HL-60 (cell line): ENCODE data around the gene RELN.

Experiments used
- DNase-seq, 2 experiments: peaks; one replicate each; pipeline ENCODE4 v3.0.0-alpha.2; 2010 to 2020; ENCODE audit warnings: low read depth in 1 of 2, low spot score in 1 of 2
- H3K27ac ChIP-seq: fragments of 250-450 bp; sonication (Bioruptor Pico); replicated peaks from 2 replicates; pipeline ENCODE4 v1.5.1; 2020; ENCODE audit warnings: mild to moderate bottlenecking, moderate library complexity
- H3K27me3 ChIP-seq: fragments of 250-450 bp; sonication (Bioruptor Pico); 2 replicates; pipeline ENCODE4 v1.5.1; 2021; ENCODE audit warnings: mild to moderate bottlenecking, moderate library complexity; ENCODE audit not compliant: insufficient read depth, poor library complexity, severe bottlenecking
- H3K4me3 ChIP-seq: replicated peaks from 2 replicates; pipeline ENCODE4 v1.5.1; 2011; ENCODE audit warnings: mild to moderate bottlenecking, control low read depth, low read length; ENCODE audit not compliant: insufficient read depth
- CTCF ChIP-seq: IDR thresholded peaks from one replicate; pipeline ENCODE4 v1.5.1; 2011; ENCODE audit warnings: low read length, control low read depth, inconsistent platforms; ENCODE audit not compliant: insufficient read depth
- GABPA ChIP-seq: IDR thresholded peaks from 2 replicates; pipeline ENCODE4 v1.6.1; 2012; ENCODE audit warnings: low read depth
- POLR2AphosphoS5 ChIP-seq: IDR thresholded peaks from 2 replicates; pipeline ENCODE4 v1.6.1; 2012; ENCODE audit warnings: low read depth
- REST ChIP-seq: IDR thresholded peaks from 2 replicates; pipeline ENCODE4 v1.6.1; 2012; ENCODE audit warnings: low read depth; ENCODE audit not compliant: insufficient replicate concordance
- SPI1 ChIP-seq: IDR thresholded peaks from 2 replicates; pipeline ENCODE4 v1.6.1; 2012; ENCODE audit warnings: low read depth, mild to moderate bottlenecking, borderline replicate concordance

The RELN gene

GRCh38 chr7:103762065-103762760, 227.2 kb downstream of the RELN start:
- H3K4me3 ChIP-seq = no peak overlapping the region
- no peak for DNase-seq
- no peaks in the 10 kb centered on the region for H3K27me3 ChIP-seq
- TF ChIP-seq REST = no peak
- no peak for TF ChIP-seq POLR2AphosphoS5
- TF ChIP-seq SPI1 = no peak
- TF ChIP-seq GABPA = no peak
- TF ChIP-seq CTCF = no peak
- no peak overlapping the region for H3K27ac ChIP-seq

- no peak for TF ChIP-seq GABPA
- TF ChIP-seq CTCF = no peak
- no peak for TF ChIP-seq SPI1
- no peak for TF ChIP-seq POLR2AphosphoS5
- no peak for TF ChIP-seq REST
- DNase-seq = no peak
- Histone ChIP-seq H3K27ac (no peak overlapping the region), H3K4me3 (no peak overlapping the region), H3K27me3 (no peaks in the 10 kb centered on the region)
Observed at GRCh38 chr7:103752995-103753394, 236.5 kb downstream of the RELN start.

- TF ChIP-seq SPI1 = no peak
- no peak for TF ChIP-seq POLR2AphosphoS5
- no peak for TF ChIP-seq GABPA
- no peak for TF ChIP-seq REST
- no peak for TF ChIP-seq CTCF
- H3K4me3 ChIP-seq = no peak overlapping the region
- H3K27me3 ChIP-seq = no peaks in the 10 kb centered on the region
- no peak for DNase-seq
- no peak overlapping the region for H3K27ac ChIP-seq
Observed at GRCh38 chr7:103751311-103751880, 238.1 kb downstream of the RELN start.
